Psoas muscle (tissue), 8 donors: ENCODE data around the gene AATF. TPM values are rescaled to one million over a fixed set of nuclear protein-coding genes. Genes with fewer than 3 reads are reported as not detected.

Source experiments
- ATAC-seq, 4 donors: fragments of 200-7000 bp; cut with Tn5 transposase; one replicate each; pipeline ENCODE4 v1.9.1; 2020; ENCODE audit warnings: moderate library complexity in 3 of 4, mild to moderate bottlenecking in 2 of 4
- DNase-seq, 2 donors: peaks; one replicate each; pipeline ENCODE4 v3.0.0-alpha.2; 2020
- H3K27ac ChIP-seq: fragments of 200-600 bp; one replicate; pipeline ENCODE4 v1.8.0; 2022
- H3K27me3 ChIP-seq, 3 donors: fragments of 200-600 bp in 1 of 3; one replicate each; pipeline versions ENCODE4 v1.6.1 to v1.8.0; 2013 to 2022; ENCODE audit warnings: low read length in 2 of 3, mild to moderate bottlenecking in 2 of 3, moderate library complexity in 1 of 3; ENCODE audit not compliant: insufficient read depth in 3 of 3
- H3K36me3 ChIP-seq, 2 donors: fragments of 200-600 bp in 1 of 2; one replicate each; pipeline versions ENCODE4 v1.6.1 to v1.8.0; 2013 to 2022; ENCODE audit warnings: low read depth in 1 of 2, mild to moderate bottlenecking in 1 of 2, moderate library complexity in 1 of 2; ENCODE audit not compliant: insufficient read depth in 1 of 2
- H3K4me1 ChIP-seq: fragments of 200-600 bp; one replicate; pipeline ENCODE4 v1.8.0; 2022
- H3K4me3 ChIP-seq: fragments of 200-600 bp; one replicate; pipeline ENCODE4 v1.8.0; 2022; ENCODE audit warnings: mild to moderate bottlenecking
- H3K9me3 ChIP-seq: fragments of 200-600 bp; one replicate; pipeline ENCODE4 v1.8.0; 2022
- CTCF ChIP-seq: fragments of 200-600 bp; IDR thresholded peaks from one replicate; pipeline ENCODE4 v1.8.0; 2022; ENCODE audit warnings: antibody characterized with exemption
- WGBS, 3 donors: extraction: QIAGEN DNeasy Blood & Tissue Kit; methylation state at CpG; one replicate each; pipeline versions ENCODE4 v1.1.6 to v1.1.7; 2013; 5-methylcytosine and 5-hydroxymethylcytosine counted together
- intact Hi-C, 2 donors: fragments of 100-400 bp; cut with DNase I; formaldehyde crosslinking; loops; one replicate each; pipeline versions ENCODE4 v1.11.0 to v1.14.2; 2022
- polyA plus RNA-seq, 3 donors: library from polyadenylated mRNA; stranded (reverse); fragments of 200-250 nt; gene quantifications; one replicate each; pipeline ENCODE4 v1.2.3, GENCODE V29; 2013
- total RNA-seq, 4 donors: library from RNA; stranded (reverse); fragmentation: NEBNext Ultra II Directional in 2 of 4; extraction: Animal tissue kit (Norgen Biotek cat#: 25700) in 2 of 4; gene quantifications; one replicate each; pipeline versions ENCODE4 v1.2.1 to v1.2.4, GENCODE V29; 2021 to 2023
- donor health status: healthy with polysubstance abuse.
- donor health status: DM: no; HTN: no; CAD: no; lungs with moderate emphysema.
- donor health status: Bipolar disorder and iron deficiency.
- donor health status: healthy.
- donor health status: DM: yes; HTN: yes; CAD: no.
- donor health status: DM: no; HTN: no; CAD: no.
- donor health status: DM: no; HTN: no; CAD: no.
- donor health status: DM: yes; HTN: yes; CAD: no.

The AATF gene
- total and polyA plus RNA-seq, 7 donors = 23.5 to 54.8 (median 40.6) TPM

- no peaks in the 10 kb centered on the region for H3K27me3 ChIP-seq
- peaks cover 0 to 9% of the 10 kb centered on the region in 2 donors for H3K36me3 ChIP-seq
- intact Hi-C loops = no loop called here
- H3K9me3 ChIP-seq = no peaks in the 10 kb centered on the region
- no peak for TF ChIP-seq CTCF
- no peak overlapping the region for H3K4me3 ChIP-seq
- ATAC-seq (no peak), DNase-seq (no peak)
- H3K27ac ChIP-seq = no peak overlapping the region
- no peaks in the 10 kb centered on the region for H3K4me1 ChIP-seq
- 90 to 93% (median 91%) methylated on average over 1 of the region's 1 CpG for WGBS, 3 donors
Observed at GRCh38 chr17:37017404-37017803, 68.7 kb downstream of the AATF start.

GRCh38 chr17:37019117-37019740, 70.5 kb downstream of the AATF start:
- peaks cover 0 to 12% of the 10 kb centered on the region in 2 donors for H3K36me3 ChIP-seq
- no peaks in the 10 kb centered on the region for H3K9me3 ChIP-seq
- H3K4me1 ChIP-seq = no peaks in the 10 kb centered on the region
- WGBS, 3 donors = 87 to 91% (median 88%) methylated on average over 3 of the region's 3 CpGs
- no peak for TF ChIP-seq CTCF
- no peak for DNase-seq
- no peak overlapping the region for H3K4me3 ChIP-seq
- intact Hi-C loops = loop anchor here in 1 of 2 donors (2.0 kb wide), 1 partner anchor 16 kb away; no protein-coding TSS in a partner anchor
- H3K27ac ChIP-seq = no peak overlapping the region
- no peak for ATAC-seq
- H3K27me3 ChIP-seq = no peaks in the 10 kb centered on the region

- 96 to 98% (median 97%) methylated on average over 4 of the region's 4 CpGs for WGBS, 3 donors
- no peak overlapping the region for H3K27ac ChIP-seq
- ATAC-seq (no peak), DNase-seq (no peak)
- no peaks in the 10 kb centered on the region for H3K4me1 ChIP-seq
- no peaks in the 10 kb centered on the region for H3K27me3 ChIP-seq
- no peak for TF ChIP-seq CTCF
- H3K9me3 ChIP-seq = no peaks in the 10 kb centered on the region
- peaks cover 0 to 16% of the 10 kb centered on the region in 2 donors for H3K36me3 ChIP-seq
- intact Hi-C loops = loop anchor here in 1 of 2 donors (2.0 kb wide), 1 partner anchor 17 kb away; no protein-coding TSS in a partner anchor
- H3K4me3 ChIP-seq = no peak overlapping the region
Observed at GRCh38 chr17:37019741-37020129, 71.0 kb downstream of the AATF start.

- Histone ChIP-seq H3K36me3 (peaks cover 0 to 19% of the 10 kb centered on the region in 2 donors), H3K4me1 (no peaks in the 10 kb centered on the region), H3K4me3 (no peak overlapping the region), H3K9me3 (no peaks in the 10 kb centered on the region), H3K27ac (no peak overlapping the region), H3K27me3 (no peaks in the 10 kb centered on the region)
- intact Hi-C loops = no loop called here
- 56 to 68% (median 62%) methylated on average over 3 of the region's 3 CpGs for WGBS, 3 donors
- DNase-seq (no peak), ATAC-seq (no peak)
- no peak for TF ChIP-seq CTCF
Observed at GRCh38 chr17:37024181-37024637, 75.5 kb downstream of the AATF start.

GRCh38 chr17:37025238-37025637, 76.5 kb downstream of the AATF start:
- no peak overlapping the region for H3K4me3 ChIP-seq
- TF ChIP-seq CTCF = no peak
- no peak for ATAC-seq
- H3K27me3 ChIP-seq = no peaks in the 10 kb centered on the region
- 94 to 96% (median 94%) methylated on average over 8 of the region's 8 CpGs for WGBS, 3 donors
- peaks cover 0 to 19% of the 10 kb centered on the region in 2 donors for H3K36me3 ChIP-seq
- intact Hi-C loops = no loop called here
- H3K27ac ChIP-seq = no peak overlapping the region
- H3K4me1 ChIP-seq = no peaks in the 10 kb centered on the region
- DNase-seq = no peak
- H3K9me3 ChIP-seq = no peaks in the 10 kb centered on the region
